NCI-H2227 treated with DMSO at 0.1 percent for 48 hours (cell line): ENCODE results near the gene AP2M1.

ENCODE experiments used
- DNase-seq: peaks from one replicate; lab custom pipeline; 2025; lab: John Stamatoyannopoulos, UW

Gene AP2M1

DNA sequence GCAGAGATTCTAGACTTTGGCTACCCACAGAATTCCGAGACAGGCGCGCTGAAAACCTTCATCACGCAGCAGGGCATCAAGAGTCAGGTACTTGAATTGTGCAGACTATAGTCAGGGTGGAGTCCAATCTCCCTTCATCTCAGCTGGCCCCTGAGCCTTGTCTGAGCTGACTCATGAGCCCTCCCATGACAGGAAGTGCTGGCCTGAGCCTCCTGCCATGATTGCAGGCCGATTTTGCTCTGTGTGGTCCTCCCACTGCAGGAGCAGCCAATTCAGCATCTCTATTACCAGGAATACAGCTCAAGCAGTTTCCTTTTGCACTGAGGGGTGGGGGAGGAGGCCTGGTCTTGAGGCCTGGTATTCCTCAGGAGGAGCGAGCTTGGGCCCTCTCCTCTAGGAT, 5.5 kb downstream of the AP2M1 start:
- no peak for DNase-seq

DNA sequence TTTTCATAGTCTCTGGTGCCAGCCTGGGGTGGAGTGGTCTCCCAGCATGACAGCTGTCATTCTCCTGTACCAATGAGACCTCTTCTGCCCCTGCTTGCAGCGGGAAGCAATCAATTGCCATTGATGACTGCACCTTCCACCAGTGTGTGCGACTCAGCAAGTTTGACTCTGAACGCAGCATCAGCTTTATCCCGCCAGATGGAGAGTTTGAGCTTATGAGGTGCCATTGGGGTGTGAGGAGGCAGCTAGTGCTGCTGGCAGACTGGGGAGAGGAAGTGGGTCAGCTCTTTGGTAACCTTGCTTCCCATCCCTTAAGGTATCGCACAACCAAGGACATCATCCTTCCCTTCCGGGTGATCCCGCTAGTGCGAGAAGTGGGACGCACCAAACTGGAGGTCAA, 6.9 kb downstream of the AP2M1 start:
- DNase-seq, result no peak

DNA sequence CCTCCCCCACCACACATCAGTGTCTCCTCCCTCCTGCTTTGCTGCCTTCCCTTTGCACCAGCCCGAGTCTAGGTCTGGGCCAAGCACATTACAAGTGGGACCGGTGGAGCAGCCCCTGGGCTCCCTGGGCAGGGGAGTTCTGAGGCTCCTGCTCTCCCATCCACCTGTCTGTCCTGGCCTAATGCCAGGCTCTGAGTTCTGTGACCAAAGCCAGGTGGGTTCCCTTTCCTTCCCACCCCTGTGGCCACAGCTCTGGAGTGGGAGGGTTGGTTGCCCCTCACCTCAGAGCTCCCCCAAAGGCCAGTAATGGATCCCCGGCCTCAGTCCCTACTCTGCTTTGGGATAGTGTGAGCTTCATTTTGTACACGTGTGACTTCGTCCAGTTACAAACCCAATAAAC, 9.0 kb downstream of the AP2M1 start:
- no peak for DNase-seq

DNA sequence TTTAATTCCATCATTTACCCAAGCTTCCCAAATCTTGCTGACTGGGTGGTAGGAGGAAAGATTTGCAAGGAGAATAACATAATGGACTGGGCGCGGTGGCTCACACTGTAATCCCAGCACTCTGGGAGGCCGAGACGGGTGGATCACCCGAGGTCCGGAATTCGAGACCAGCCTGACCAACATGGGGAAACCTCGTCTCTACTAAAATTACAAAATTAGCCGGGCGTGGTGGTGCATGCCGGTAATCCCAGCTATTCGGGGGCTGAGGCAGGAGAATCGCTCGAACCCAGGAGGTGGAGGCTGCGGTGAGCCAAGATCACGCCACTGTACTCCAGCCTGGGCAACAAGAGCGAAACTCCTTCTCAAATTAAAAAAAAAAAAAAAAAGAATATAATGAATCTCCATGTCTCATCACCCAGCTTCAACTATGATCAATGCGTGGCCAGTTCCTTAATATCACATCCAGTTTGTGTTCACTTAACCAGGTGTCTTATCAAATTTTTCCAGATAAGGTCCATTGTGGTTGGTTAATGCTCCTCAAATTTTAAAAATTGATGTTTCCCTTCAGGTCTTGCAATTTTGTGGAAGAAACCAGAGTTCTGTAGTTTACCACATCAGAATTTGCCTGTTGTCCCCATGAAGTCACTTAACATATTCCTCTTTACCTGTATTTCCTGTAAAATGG, 10.0 kb downstream of the AP2M1 start:
- no peak for DNase-seq

DNA sequence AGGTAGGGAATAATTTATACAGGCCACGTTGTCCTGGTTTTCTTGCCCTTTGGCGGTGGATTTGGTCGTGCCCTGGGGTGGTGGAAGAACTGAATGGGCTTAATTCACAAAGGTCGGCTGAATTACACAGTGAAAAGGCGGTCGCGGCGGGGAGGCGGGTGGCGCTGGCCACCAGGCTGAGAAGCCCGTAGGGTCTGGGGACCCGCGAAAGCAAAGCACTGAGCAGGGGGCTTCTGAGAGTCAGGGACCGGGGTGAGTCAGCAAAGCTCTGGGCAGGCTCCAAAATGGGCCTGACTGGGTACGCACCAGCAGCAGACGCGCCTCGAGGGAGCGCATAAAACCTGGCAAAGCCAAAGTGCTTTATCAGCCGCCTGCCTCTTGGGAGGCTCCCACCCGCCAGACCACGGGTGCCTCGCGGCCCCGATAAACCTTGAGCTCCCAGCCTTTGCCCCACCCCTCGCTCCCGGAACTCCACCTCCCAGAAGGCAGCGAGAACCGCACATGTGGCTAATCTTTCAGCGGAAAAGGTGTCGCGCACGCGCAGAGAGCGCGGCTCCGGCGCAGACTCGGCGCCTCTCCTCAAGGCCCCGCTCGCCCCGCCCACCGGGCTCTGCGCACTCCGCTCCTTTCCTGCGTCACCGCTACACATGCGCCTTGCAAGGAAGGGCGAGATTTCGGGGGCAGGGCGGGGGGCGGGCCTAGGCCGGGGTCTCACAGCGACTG, 11.0 kb downstream of the AP2M1 start:
- DNase-seq, result peak; percentile 99

DNA sequence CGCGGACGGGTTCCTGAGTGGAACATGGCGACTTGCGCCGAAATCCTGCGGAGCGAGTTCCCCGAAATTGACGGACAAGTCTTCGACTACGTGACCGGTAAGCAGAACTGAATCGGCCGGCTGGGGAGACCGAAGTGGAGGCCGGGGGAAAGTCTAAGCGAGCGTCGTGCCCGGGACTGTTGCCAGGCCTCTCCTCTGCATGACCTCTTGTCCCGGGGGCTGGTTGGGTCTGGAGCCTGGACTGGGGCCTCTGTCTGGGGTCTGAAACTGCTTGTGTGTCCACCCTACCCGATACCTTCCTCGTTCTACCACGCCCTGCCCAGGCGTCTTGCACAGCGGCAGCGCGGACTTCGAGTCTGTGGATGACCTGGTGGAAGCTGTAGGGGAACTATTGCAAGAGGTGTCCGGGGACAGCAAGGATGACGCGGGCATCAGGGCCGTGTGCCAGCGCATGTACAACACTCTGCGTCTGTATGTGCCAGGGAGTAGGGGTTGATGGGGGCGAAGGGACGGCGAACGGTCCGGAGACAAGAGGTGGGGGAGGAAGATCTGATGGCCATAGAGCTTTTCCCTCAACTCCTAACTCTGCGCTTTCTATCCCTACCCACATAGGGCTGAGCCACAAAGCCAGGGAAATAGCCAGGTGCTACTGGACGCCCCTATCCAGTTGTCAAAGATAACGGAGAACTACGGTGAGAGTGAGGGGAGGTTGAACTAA, 11.7 kb downstream of the AP2M1 start, which contains the start of gene ABCF3:
Gene ABCF3 (plus strand): TSS at position 16 of the 718 bp plus-strand sequence. CDS start 9 bp downstream, at position 25.
- DNase-seq, result no peak

DNA sequence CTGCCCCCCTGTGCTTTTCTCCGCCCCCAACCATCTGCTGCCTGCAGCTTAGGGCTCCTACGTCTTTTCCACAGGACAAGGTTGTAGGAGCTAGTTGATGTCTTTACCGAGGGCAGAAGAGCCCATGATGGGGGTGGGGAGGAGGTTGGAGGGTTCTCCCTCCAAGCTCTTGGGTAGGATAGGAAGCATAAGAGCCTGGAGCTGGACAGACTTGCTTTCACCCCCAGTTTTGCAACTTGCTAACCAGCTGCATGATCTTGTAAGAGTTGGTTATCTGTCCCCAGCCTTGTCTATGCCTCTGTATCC, 12.2 kb downstream of the AP2M1 start:
- no peak for DNase-seq

DNA sequence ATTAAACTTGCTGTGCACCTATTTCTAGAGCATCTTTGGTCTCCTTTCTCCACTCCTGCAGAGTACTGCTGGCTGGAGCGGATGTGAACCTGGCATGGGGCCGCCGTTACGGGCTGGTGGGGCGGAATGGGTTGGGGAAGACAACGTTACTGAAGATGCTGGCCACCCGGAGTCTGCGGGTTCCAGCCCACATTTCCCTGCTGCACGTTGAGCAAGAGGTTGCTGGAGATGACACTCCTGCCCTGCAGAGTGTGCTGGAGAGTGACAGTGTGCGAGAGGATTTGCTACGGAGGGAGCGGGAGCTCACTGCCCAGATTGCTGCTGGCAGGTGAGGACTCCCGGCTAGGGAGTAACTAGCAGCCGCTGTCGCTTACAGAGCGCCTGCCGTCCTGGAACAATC, 13.4 kb downstream of the AP2M1 start:
- DNase-seq, result no peak

DNA sequence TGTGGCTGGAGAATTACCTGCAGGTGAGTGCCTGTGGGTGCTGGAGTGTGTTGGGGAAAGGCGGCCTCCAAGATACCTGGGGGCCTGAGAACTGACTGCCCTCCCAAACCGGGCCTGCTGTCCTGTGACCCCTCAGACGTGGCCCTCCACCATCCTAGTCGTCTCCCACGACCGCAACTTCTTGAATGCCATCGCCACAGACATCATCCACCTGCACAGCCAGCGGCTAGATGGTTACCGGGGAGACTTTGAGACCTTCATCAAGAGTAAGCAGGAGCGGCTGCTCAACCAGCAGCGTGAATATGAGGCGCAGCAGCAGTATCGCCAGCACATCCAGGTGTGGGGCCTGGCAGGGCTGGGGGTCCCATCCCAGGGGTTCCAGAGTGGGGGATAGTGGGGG, 14.8 kb downstream of the AP2M1 start:
- DNase-seq, result no peak

DNA sequence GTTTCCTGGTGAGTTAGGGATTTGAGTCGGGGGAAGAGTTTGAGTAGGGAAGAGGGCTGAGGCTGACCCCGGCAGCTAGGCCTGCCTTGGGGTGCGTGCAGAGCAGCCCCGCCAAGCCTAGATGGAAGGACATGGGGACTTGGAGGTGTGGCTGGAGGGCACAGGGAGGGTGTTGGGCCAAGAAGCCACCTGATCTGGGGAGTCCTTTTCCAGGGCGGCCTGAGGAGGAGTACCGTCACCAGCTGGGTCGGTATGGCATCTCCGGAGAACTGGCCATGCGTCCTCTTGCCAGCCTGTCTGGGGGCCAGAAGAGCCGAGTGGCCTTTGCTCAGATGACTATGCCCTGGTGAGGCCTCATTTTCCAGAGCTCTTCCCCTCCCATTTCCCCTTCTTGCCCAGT, 18.2 kb downstream of the AP2M1 start:
- no peak for DNase-seq

DNA sequence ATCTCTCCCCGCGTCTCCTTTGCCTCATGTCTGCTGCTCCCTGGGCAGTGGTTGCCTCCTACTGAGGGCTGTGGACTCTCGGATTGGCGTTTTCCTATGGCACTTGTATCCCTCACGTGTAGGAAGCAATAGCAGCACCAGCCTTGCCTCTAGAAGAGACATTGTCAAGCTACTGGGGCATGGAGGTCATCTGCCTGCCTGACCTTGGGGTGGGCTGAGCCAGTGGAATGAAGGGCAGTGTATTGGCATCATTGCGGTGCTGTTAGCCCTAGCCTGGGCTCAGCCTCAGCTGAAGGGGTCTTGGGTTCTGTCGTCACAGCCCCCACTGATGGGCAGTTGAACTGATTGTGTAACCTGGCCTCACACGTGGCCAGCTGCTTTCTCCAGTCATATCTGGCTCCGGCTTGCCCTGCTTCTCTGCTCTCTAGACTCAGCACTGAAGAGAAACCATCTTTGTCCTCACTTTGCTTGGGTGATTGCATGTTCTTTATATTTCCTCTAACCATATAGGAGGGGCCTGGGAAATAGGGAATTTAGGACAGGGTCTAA, 19.4 kb downstream of the AP2M1 start:
- DNase-seq, result no peak

DNA sequence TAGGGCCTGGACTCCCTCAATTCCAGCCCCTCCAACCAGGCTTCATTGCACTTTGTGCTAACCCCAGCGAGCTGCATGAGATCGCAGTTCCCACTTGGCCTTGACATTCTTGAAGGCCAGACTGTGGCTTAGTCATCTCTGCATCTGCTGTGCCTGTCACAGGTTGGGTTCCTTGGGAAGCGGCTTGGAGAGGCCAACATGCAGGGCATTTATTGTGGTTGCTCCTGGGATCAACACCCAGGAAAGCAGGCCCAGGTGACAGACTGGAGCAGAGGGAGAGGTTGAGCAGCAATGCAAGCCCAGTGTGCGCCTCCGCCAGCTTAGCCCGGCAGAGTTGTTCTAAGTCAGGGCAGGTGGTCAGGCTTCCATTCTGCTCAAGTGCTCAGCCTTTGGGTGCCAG, 21.9 kb downstream of the AP2M1 start:
- DNase-seq, result no peak

DNA sequence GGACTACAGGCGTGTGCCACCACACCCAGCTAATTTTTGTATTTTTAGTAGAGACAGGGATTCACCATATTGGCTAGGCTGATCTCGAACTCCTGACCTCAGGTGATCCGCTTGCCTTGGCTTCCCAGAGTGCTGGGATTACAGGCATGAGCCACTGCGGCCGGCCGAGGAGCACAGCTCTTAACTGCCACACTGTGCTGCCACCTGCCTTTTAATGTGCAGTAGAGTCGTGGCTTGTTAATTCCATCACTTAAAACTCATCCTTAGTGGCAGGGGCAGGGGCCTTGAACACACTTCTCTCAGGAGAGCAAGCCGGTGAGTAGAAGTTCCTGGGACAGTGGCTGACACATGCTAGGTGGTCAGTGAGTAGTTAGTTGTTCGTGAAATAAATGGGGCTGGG, 23.9 kb downstream of the AP2M1 start:
- no peak for DNase-seq

DNA sequence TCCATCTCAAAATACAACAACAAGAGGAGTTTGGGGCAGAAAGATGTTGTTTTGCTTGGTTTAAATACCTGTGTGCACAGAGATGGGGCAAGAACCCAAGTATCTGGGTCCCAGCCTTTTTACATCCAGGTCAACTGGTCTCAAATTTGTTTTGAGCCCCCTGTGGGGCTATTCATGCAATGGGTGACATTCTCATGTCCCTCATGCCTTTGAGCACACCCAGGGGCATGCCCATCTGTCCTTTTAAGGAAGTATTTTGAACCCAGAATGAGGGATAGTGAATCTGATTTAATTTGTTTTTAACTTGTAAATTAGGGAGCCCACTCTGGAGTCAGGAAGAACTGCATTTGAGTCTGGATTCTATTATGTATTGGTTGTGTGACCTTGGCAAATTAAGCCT, 26.2 kb downstream of the AP2M1 start:
- no peak for DNase-seq

DNA sequence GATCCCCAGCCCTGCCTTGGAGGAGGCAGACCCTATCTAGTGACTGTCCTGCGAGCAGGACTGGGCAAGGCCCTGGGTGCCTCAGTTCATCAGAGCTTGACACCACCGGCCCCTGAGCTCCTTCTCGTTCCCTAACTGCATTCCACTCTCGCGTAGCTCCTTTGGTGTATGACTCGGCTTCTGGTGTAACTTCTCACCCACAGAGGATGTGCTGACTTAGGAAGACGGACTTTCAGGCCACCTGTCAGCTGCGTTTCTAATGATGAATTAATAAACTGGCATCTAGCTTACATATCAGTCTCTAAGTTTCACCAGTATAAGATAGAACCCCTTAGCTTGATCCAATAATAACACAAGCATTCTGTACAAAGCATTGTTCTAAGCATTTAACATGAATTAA, 28.9 kb downstream of the AP2M1 start:
- DNase-seq, result no peak

DNA sequence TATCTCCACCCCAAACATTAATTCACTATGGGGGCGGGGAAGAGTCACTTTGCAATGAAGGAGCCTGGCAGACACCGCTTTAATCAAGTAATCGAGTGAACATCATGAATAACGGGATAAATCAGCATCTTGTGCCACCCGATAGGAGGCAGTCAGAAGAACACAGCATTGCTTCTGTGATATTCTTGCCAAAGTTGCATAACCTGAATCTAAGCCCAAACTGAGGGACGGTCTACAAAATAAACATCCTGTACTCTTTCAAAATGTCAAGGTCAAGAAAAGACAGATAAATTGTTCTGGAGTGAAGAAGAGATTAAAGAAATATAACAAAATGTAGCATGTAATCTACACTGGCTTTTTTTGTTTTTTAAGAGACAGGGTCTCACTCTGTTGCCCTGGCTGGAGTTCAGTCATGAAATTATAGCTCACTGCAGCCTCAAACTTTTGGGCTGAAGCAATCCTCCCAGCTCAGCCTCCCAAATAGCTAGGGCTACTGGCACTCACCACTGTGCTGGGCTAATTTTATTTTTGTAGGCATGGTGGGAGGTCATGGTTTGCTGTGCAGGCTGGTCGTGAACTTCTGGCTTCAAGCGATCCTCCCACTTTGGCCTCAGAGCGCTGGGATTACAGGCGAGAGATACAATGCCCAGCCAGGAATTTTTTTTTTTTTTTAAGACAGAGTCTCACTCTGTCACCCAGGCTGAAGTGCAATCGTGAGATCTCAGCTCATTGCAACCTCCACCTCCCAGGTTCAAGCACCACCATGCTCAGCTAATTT, 34.7 kb downstream of the AP2M1 start:
- no peak for DNase-seq

DNA sequence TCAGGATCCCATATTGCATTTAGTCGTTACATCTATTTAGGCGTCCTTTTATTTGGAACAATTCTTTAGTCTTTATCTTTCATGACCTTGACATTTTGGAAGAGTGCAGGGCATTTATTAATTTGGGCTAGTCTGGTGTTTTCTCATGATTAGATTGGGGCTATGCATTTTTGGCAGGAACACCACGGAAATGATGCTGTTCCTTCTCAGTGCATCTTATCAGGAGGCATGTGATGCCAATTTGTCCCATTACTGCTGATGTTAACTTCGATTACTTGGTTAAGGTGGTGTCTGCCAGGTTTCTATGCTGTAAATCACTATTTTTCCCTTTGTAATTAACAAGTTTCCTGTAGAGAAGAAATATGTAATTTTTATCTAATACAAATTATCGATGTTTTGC, 36.6 kb downstream of the AP2M1 start:
- DNase-seq, result no peak

DNA sequence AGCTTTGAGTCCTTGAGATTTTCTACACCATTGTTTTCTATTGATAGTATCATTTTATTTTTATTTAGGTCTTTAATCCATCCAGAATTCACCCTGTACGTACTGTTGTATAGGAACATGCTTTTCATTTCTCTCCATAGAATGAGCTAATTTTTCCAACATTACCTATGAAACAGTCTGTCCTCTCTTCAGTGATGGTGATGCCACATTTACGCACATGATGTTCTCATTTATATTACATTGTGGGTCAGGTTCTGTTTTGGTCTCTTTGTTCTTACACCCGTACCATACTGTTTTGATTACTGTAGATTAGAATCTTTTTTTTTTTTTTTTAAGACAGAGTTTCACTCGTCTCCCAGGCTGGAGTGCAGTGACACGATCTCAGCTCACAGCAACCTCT, 37.1 kb downstream of the AP2M1 start:
- no peak for DNase-seq

DNA sequence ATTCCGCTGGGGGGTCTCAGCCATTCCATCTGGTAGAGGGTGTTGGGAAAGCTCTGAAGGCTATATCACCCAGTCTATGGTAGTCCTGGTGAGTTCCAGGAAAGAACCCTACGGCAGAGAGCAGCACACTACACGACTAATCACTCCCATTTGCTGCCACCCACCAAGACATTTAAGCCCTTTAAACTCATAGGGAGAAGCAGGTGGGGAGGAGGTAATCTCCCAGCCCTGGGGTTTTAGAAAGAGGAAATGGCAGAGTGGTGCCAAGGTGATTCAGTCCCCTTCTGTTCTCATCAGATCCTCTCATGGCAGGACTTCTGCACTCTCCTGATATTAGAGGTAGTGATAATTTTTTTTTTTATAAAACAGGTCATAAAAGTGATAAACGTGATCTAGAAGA, 44.2 kb downstream of the AP2M1 start:
- no peak for DNase-seq

DNA sequence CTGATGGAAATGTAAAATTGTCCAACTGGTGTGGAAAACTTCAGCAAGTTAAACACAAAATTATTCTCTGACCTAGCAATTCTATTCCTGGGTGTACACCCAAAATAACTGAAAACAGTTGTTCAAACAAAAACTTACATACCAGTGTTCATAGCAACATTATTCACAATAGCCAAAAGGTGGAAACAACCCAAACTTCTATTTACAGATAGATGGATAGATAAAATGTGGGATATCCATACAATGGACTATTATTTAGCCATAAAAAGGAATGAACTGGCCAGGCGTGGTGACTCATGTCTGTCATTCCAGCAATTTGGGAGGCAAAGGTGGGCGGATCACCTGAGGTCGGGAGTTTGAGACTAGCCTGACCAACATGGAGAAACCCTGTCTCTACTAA, 47.9 kb downstream of the AP2M1 start:
- DNase-seq, result no peak

DNA sequence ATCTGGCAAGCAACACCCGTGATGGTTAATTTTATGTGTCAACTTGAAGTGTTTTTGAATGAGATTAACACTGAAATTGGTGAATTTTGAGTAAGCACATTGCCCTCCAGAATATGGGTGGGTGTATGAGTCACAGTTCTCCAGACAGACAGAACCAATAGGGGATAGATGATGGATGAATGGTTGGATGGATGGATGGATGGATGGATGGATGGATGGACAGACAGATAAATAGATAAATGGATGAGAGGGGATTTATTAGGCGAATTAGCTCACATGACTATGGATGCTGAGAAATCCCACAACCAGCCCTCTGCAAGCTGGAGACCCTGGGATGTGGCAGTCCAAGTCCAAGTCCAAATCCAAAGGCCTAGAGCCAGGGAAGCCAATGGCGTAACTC, 49.3 kb downstream of the AP2M1 start:
- no peak for DNase-seq

DNA sequence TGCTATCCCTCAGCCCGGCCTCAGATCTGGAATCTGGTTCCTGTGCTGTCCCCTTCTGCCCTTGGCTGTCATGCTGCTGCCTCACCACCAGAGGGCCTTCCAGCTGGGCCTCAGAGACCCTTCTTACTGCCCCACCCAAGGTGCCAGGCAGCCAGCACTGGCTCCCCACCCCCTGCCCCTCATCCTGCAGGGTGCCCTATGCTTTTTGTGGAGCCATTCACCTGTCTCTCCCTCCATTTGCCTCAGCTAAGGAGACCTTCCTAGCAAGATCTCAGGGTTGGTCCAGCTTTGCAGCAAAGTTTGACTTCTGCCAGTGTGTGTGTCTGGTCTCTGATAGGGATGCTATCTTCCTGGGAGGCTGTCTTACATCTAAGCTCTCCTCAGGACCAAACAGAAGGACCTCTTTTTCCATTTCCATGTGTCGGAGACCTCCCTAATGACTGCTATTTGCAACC, 52.9 kb downstream of the AP2M1 start:
- no peak for DNase-seq
